OCI-LY1 (cell line): ENCODE data around the gene HSPA12A.

Experiments
- EZH2 ChIP-seq: fragments of 200-600 bp; sonication (generic), shearing (Covaris generic); IDR thresholded peaks from 2 replicates; pipeline ENCODE4 v1.8.0; 2017; ENCODE audit warnings: borderline replicate concordance, mixed run types, mild to moderate bottlenecking, antibody characterized with exemption, low read length, moderate library complexity, mixed read lengths
- TF ChIP-seq, protein P1 (sequence below): fragments of 200-600 bp; sonication (generic), shearing (Covaris generic); IDR thresholded peaks from 2 replicates; pipeline ENCODE4 v1.5.1; 2017; ENCODE audit warnings: mild to moderate bottlenecking, antibody characterized with exemption, low read length, moderate library complexity, mixed read lengths

- TF ChIP-seq, protein P1, sequence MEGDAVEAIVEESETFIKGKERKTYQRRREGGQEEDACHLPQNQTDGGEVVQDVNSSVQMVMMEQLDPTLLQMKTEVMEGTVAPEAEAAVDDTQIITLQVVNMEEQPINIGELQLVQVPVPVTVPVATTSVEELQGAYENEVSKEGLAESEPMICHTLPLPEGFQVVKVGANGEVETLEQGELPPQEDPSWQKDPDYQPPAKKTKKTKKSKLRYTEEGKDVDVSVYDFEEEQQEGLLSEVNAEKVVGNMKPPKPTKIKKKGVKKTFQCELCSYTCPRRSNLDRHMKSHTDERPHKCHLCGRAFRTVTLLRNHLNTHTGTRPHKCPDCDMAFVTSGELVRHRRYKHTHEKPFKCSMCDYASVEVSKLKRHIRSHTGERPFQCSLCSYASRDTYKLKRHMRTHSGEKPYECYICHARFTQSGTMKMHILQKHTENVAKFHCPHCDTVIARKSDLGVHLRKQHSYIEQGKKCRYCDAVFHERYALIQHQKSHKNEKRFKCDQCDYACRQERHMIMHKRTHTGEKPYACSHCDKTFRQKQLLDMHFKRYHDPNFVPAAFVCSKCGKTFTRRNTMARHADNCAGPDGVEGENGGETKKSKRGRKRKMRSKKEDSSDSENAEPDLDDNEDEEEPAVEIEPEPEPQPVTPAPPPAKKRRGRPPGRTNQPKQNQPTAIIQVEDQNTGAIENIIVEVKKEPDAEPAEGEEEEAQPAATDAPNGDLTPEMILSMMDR, result no peak
- no peak for TF ChIP-seq EZH2
These were observed 58.5 kb downstream of the HSPA12A start for GRCh38 chr10:116683821-116684220.
